Neuronal stem cell (in vitro differentiated cells): ENCODE data around the gene ATXN3.
"Not testable (repeated sequence)": the region's sequence is repeated elsewhere in the genome, so short reads cannot be mapped to it uniquely, and the experiment has no call there.

Experiments used
- DNase-seq: peaks from one replicate; pipeline ENCODE4 v3.0.0-alpha.2; 2013; ENCODE audit warnings: low spot score
- H2AFZ ChIP-seq: one replicate; pipeline ENCODE4 v1.6.1; 2013; ENCODE audit warnings: mild to moderate bottlenecking, low read length, inconsistent platforms
- H2AK5ac ChIP-seq: 2 replicates; pipeline ENCODE4 v1.6.1; 2013; ENCODE audit warnings: low read depth, mild to moderate bottlenecking, inconsistent platforms, low read length, moderate library complexity, mixed read lengths
- H2BK120ac ChIP-seq: 2 replicates; pipeline ENCODE4 v1.6.1; 2013; ENCODE audit warnings: low read depth, mild to moderate bottlenecking, inconsistent platforms, low read length, moderate library complexity, mixed read lengths
- H2BK12ac ChIP-seq: one replicate; pipeline ENCODE4 v1.6.1; 2013; ENCODE audit warnings: low read length, inconsistent platforms
- H2BK15ac ChIP-seq: 2 replicates; pipeline ENCODE4 v1.6.1; 2013; ENCODE audit warnings: mild to moderate bottlenecking, low read length, inconsistent platforms, mixed read lengths
- H2BK5ac ChIP-seq: one replicate; pipeline ENCODE4 v1.6.1; 2013; ENCODE audit warnings: inconsistent platforms, mild to moderate bottlenecking, low read length, moderate library complexity
- H3K14ac ChIP-seq: one replicate; pipeline ENCODE4 v1.6.1; 2013; ENCODE audit warnings: low read length, inconsistent platforms
- H3K18ac ChIP-seq: 2 replicates; pipeline ENCODE4 v1.6.1; 2013; ENCODE audit warnings: low read length, inconsistent platforms
- H3K23ac ChIP-seq: 2 replicates; pipeline ENCODE4 v1.6.1; 2013; ENCODE audit warnings: low read depth, mild to moderate bottlenecking, mixed read lengths, low read length, inconsistent platforms; ENCODE audit not compliant: poor library complexity
- H3K27ac ChIP-seq: replicated peaks from 3 replicates; pipeline ENCODE4 v1.5.1; 2013; ENCODE audit warnings: low read length, inconsistent platforms
- H3K27me3 ChIP-seq, 3 experiments: 2 replicates each; pipeline ENCODE4 v1.6.1; 2013; ENCODE audit warnings: low read length in 3 of 3, mild to moderate bottlenecking in 2 of 3, inconsistent platforms in 1 of 3, low read depth in 1 of 3, mixed read lengths in 1 of 3, moderate library complexity in 1 of 3; ENCODE audit not compliant: control insufficient read depth in 3 of 3, insufficient read depth in 3 of 3
- H3K36me3 ChIP-seq, 2 donors: replicated peaks in 1 of 2; 2 replicates each; pipeline ENCODE4 v1.6.1; 2013; ENCODE audit warnings: low read length in 2 of 2; ENCODE audit not compliant: control insufficient read depth in 2 of 2, insufficient read depth in 2 of 2
- H3K4ac ChIP-seq: 2 replicates; pipeline ENCODE4 v1.6.1; 2013; ENCODE audit warnings: inconsistent platforms, mild to moderate bottlenecking, low read length, moderate library complexity
- H3K4me1 ChIP-seq, 2 donors: 1 replicate in 1 of 2; 2 replicates in 1 of 2; pipeline ENCODE4 v1.6.1; 2013; ENCODE audit warnings: low read length in 2 of 2, low read depth in 1 of 2; ENCODE audit not compliant: control insufficient read depth in 2 of 2, insufficient read depth in 1 of 2
- H3K4me2 ChIP-seq: one replicate; pipeline ENCODE4 v1.6.1; 2013; ENCODE audit warnings: mild to moderate bottlenecking, low read length, inconsistent platforms; ENCODE audit not compliant: insufficient read depth, poor library complexity, severe bottlenecking
- H3K4me3 ChIP-seq, 2 donors: 2 replicates each; pipeline ENCODE4 v1.5.1; 2013; ENCODE audit warnings: low read length in 2 of 2, mild to moderate bottlenecking in 2 of 2, inconsistent platforms in 1 of 2, moderate library complexity in 1 of 2
- H3K79me1 ChIP-seq: one replicate; pipeline ENCODE4 v1.6.1; 2013; ENCODE audit warnings: low read depth, mild to moderate bottlenecking, inconsistent platforms, low read length, moderate library complexity
- H3K9ac ChIP-seq: one replicate; pipeline ENCODE4 v1.6.1; 2013; ENCODE audit warnings: mild to moderate bottlenecking, low read depth, low read length, inconsistent platforms; ENCODE audit not compliant: poor library complexity
- H3K9me3 ChIP-seq, 2 donors: replicated peaks in 1 of 2; 2 replicates each; pipeline versions ENCODE3 to v1.6.1; 2013; ENCODE audit warnings: low read length in 2 of 2, mild to moderate bottlenecking in 2 of 2, inconsistent platforms in 1 of 2, low read depth in 1 of 2, mixed read lengths in 1 of 2, moderate library complexity in 1 of 2; ENCODE audit not compliant: control insufficient read depth in 2 of 2, insufficient read depth in 1 of 2
- H4K8ac ChIP-seq: one replicate; pipeline ENCODE4 v1.6.1; 2013; ENCODE audit warnings: low read depth, mild to moderate bottlenecking, inconsistent platforms, low read length, moderate library complexity
- H4K91ac ChIP-seq: one replicate; pipeline ENCODE4 v1.6.1; 2013; ENCODE audit warnings: low read length, low read depth, mild to moderate bottlenecking, inconsistent platforms; ENCODE audit not compliant: poor library complexity
- WGBS, 2 donors: extraction: QIAGEN DNeasy Blood & Tissue Kit; methylation state at CpG; one replicate each; pipeline ENCODE4 v1.1.7; 2013; ENCODE audit warnings: missing lambda C conversion rate in 2 of 2, mixed read lengths in 1 of 2; ENCODE audit not compliant: insufficient read length in 2 of 2, insufficient replicate concordance in 1 of 2; ENCODE audit errors: extremely low coverage in 2 of 2; 5-methylcytosine and 5-hydroxymethylcytosine counted together

Gene ATXN3

DNA sequence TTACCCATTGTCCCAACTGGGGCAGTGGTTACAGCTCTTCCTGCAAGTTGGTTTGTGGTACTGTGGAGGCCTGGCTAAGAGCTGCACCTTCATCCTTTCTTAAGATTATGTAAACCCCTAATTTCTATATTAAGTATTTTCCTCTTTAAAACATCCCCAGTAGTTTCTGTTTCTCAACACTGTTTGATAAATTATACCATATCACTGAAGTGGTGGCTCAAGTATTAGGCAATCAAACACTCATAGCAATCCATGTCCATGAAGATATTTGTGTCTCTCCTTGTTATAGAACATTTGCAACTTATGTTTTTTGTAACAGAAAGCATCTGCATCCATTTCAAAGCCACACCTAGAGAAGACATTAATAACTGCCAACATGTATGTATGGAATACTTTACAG, 31.8 kb downstream of the ATXN3 start:
- H3K4me1 ChIP-seq: no peaks in the 10 kb centered on the region
- DNase-seq: no peak
- no peak overlapping the region for H2BK5ac ChIP-seq
- no peak overlapping the region for H3K9ac ChIP-seq
- no peak overlapping the region for H4K91ac ChIP-seq
- H2BK12ac ChIP-seq: no peak overlapping the region
- no peaks in the 10 kb centered on the region for H3K9me3 ChIP-seq
- H3K14ac ChIP-seq: no peak overlapping the region
- no peaks in the 10 kb centered on the region for H3K79me1 ChIP-seq
- no peak overlapping the region for H3K4me3 ChIP-seq
- no peak overlapping the region for H3K23ac ChIP-seq
- no peak overlapping the region for H3K4me2 ChIP-seq
- H3K27ac ChIP-seq: no peak overlapping the region
- H2AFZ ChIP-seq: no peak overlapping the region
- peaks cover 7 to 68% of the 10 kb centered on the region in 2 donors for H3K36me3 ChIP-seq
- H2AK5ac ChIP-seq: no peak overlapping the region
- no peaks in the 10 kb centered on the region for H3K27me3 ChIP-seq
- no peak overlapping the region for H3K4ac ChIP-seq
- no peak overlapping the region for H2BK15ac ChIP-seq
- H4K8ac ChIP-seq: no peak overlapping the region
- H3K18ac ChIP-seq: no peak overlapping the region
- no peak overlapping the region for H2BK120ac ChIP-seq

DNA sequence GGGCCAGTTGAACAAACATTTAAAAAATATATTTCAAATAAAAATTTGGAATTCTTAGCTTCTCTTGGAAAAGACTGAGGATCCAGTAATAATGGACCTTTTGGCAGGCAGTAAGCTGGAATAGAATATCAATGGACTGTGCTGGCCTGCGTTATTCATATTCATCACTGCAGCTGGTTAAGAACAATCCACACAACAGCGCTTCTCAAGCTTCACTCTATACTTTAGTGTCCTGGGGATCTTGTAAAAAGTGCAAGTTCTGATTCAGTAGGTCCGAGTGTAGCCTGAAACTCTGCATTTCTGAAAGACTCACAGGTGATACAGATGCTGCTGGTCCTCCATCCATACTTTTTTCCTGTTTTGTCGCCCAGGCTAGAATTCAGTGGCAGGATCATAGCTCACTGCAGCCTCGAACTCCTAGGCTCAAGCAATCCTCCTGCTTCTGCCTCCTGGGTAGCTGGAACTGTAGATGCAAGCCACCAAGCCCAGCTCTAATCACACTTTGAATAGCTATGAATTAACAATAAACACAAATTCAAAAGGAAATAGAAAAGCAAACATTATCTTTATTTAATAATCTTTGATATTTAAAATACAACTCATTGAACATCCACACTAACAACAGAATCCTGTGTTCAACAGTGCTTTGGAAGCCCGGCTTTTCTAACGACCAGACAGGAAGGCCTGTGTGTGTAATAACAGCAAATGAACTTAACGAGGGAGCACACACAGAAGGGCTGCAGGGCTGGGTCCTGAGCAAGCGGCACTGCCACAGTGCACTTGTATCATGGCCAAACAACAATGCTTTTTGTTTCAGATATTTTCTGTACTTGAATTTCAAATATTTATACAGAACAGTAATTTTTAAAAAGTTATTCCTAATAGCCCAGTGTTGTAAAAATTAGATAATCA, 48.1 kb downstream of the ATXN3 start:
- Histone ChIP-seq H4K8ac (no peak overlapping the region), H3K27me3 (no peaks in the 10 kb centered on the region), H2AK5ac (no peak overlapping the region), H3K23ac (no peak overlapping the region), H3K18ac (no peak overlapping the region), H4K91ac (no peak overlapping the region), H3K4ac (no peak overlapping the region), H3K4me2 (no peak overlapping the region), H3K4me3 (no peak overlapping the region), H3K9ac (no peak overlapping the region), H3K36me3 (peaks cover 2 to 11% of the 10 kb centered on the region in 2 donors), H2AFZ (no peak overlapping the region), H2BK5ac (no peak overlapping the region), H2BK12ac (no peak overlapping the region), H3K14ac (no peak overlapping the region), H2BK15ac (no peak overlapping the region), H3K4me1 (no peaks in the 10 kb centered on the region), H3K9me3 (no peaks in the 10 kb centered on the region), H3K27ac (no peak overlapping the region), H2BK120ac (no peak overlapping the region), H3K79me1 (no peaks in the 10 kb centered on the region)
- WGBS, 2 donors: no CpG with 5 or more reads among the region's 9 CpGs
- no peak for DNase-seq

- Histone ChIP-seq H4K8ac (no peak overlapping the region), H2BK120ac (no peak overlapping the region), H2BK15ac (no peak overlapping the region), H2BK12ac (no peak overlapping the region), H3K9me3 (peaks cover 0 to 7% of the 10 kb centered on the region in 2 donors), H3K36me3 (peaks cover 0 to 2% of the 10 kb centered on the region in 2 donors), H4K91ac (no peak overlapping the region), H3K4me3 (no peak overlapping the region), H2BK5ac (no peak overlapping the region), H3K4ac (no peak overlapping the region), H3K23ac (no peak overlapping the region), H3K9ac (no peak overlapping the region), H3K18ac (no peak overlapping the region), H3K27ac (no peak overlapping the region), H3K4me2 (no peak overlapping the region), H3K27me3 (no peaks in the 10 kb centered on the region), H3K79me1 (peaks cover 2% of the 10 kb centered on the region), H2AK5ac (no peak overlapping the region), H3K14ac (no peak overlapping the region), H2AFZ (no peak overlapping the region), H3K4me1 (no peaks in the 10 kb centered on the region)
- no CpG with 5 or more reads among the region's 3 CpGs for WGBS, 2 donors
- no peak for DNase-seq
These were observed 56.6 kb downstream of the ATXN3 start for GRCh38 chr14:92049781-92050180.

- not testable (repeated sequence) for H3K23ac ChIP-seq, H3K4me3 ChIP-seq, H3K36me3 ChIP-seq, H2BK12ac ChIP-seq, H2AK5ac ChIP-seq, H2BK5ac ChIP-seq, H3K18ac ChIP-seq, H3K4me2 ChIP-seq, H2BK15ac ChIP-seq, H3K79me1 ChIP-seq, H3K9ac ChIP-seq, H3K27ac ChIP-seq, H3K27me3 ChIP-seq, DNase-seq, H3K9me3 ChIP-seq, H4K91ac ChIP-seq, H2BK120ac ChIP-seq, H2AFZ ChIP-seq, H3K4me1 ChIP-seq, H3K4ac ChIP-seq, H3K14ac ChIP-seq
- H4K8ac ChIP-seq: peak overlapping the region; percentile 65
- WGBS, 2 donors: no CpG with 5 or more reads among the region's 12 CpGs
These were observed 57.2 kb downstream of the ATXN3 start for GRCh38 chr14:92049221-92049620.
